Activated CD4-positive, alpha-beta T cell treated with anti-CD3 and anti-CD28 coated beads, Interleukin-2, Interleukin-4, amounts not matched to agents 100 ng/mL and 50 ng/mL, durations not matched to agents 16 hours and 8 hours (primary cell): Measurements from ENCODE around the gene GRM3.

Experiments
- DNase-seq: peaks from one replicate; pipeline ENCODE4 v3.0.0-alpha.2; 2020; ENCODE audit warnings: low spot score

Gene GRM3

DNA sequence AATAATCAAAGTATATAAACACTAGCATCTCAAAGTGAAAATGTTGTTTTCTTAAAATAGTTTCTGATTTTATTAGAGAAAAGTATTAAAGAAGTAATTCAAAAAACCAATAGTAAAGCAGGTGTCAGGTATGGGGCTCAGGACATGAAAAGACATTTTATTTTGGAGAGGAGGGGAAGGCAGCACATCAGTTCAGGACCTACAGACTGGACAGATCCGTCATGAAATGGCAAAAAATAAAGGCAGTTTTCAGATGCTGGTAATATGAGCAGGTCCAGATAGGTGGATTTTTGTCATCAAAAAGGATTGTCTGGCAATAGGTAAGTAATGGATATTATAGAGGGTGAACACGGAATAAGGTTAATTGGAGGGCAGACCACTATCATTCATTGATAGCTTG is 49.0 kb downstream of the GRM3 start:
- no peak for DNase-seq

DNA sequence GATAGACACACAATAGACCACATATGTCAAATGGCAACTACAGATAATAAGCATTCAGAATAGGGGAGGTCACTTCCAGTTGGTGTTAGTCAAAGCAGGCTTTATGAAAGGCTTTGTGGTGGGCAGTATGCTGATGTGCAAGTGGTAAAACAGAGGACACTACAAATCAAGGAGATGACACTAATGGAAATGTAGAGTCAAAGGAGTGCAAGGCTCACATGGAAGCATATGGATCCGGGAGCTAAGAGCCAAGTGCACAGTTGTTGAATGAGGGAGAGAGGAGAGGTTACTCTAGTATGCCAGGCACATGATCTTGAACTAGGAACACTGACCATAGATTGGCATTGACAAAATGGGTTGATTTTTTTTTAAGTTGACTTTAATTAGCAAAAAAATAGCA is 62.7 kb downstream of the GRM3 start:
- DNase-seq: no peak

DNA sequence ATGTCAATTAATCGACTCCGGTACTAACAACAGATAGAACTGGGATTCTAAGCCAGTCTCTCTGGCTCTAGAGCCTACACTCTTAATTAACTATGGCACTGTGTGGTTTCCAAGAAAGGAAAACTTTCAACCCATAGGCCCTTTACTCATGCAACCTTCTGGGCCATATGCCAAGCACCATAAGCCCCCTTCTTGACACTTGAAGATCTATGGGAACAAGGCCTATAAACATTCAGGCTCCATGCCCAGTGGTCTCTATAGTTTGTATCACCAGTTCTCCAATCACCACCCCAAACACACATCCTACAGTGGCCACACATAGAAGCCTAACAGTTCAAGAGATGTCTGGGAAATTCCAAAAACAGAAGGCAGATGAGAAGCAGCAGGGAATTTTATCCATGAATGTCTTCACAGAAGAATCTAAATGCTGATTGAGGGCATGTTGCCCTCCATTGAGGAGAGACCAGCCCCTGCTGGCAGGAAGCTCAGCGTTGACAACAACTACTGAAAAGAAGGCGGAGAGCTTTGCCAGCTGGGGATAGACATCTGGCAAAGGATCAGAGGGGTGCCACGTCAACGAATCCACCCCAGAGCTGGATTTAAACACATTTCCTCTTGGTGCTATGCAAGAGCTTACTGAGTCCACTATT is 64.4 kb downstream of the GRM3 start:
- no peak for DNase-seq

DNA sequence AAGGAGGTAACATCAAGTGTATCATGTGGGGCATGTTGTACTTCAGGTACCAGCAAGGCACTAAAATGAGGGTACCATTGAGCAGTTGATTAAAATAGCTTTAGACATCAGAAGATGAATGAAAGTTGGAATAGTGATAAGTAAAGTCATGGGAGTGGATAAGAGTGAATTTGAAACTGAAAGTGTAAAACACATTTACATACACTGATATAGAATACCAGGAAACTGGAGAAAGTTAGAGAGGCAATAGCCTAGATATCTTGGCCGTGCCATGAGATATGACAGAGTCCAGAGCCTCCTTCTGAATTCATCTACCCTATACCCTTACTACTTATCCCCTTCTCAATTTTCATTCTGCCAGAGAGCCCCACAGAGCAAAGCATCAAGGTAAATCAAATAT is 76.6 kb downstream of the GRM3 start:
- no peak for DNase-seq

DNA sequence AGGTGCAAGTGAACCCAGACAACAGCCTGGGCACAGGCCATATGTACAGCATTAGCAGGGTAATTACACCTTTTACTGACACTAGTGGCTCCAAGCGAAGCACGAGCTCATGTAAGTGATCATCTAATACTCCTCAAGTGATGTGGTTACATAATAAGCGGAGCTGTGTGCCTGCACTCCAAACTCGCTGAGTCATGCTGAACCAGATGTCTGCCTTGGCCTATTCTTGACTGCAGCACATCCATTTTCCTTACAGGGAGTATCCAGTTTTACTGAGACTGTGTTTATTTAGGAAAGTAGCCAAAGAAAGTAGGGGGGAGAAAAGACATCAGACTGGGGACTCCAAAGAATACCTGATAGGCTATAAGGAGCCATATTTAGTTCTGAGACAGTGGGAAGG is 90.1 kb downstream of the GRM3 start:
- no peak for DNase-seq

DNA sequence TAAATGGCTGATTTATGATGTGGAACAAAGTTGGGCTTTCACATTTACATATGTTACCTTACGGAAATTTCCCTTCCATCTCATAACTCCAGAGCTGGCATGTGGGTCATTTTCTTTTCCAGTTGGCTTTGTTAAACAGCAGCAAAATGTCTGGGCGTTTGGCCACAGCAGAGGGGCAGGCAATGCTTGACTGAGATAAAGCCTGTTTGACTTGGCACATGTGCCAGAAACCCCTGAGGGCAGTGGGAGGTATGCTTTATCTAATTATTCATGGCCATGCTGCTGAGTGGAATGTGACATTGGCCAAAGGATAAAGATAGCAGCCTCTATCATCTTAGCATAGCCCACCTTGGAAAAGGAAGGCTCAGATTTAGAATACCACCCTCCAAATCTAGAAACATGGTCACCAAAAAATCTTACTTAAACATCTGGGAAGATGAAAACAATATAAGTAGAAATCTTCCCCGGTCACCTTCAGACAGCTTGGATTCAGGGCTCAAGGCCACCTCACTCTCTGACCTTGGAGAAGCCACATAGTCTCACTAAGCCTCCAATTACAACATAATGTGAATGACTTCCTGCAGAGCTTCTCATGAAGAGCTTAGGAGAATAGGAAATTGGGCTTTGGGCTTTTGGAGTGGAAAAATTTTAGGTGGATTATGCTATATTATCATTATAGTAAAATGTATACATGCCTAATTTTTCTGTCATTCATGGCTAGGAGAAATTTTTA is 101.5 kb downstream of the GRM3 start:
- DNase-seq: no peak

DNA sequence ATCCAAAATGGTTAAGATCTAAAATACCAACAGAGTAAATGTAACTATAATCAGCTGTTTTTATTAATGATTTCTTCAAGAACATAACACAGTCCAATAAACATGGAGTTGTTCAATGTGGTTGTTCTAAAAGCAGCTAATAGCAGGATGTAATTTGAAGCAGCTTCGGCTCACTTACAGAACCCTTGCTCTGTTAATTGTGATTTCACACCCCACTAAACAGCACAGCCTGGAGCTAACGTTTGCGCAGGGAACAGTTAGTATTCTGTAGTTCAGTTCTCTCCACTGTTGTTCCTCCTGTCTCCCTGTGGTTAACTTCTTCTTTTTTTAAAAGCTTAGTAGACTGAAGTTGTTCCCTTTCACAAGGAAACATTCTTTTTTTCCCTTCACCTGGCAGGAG is 104.0 kb downstream of the GRM3 start:
- no peak for DNase-seq

DNA sequence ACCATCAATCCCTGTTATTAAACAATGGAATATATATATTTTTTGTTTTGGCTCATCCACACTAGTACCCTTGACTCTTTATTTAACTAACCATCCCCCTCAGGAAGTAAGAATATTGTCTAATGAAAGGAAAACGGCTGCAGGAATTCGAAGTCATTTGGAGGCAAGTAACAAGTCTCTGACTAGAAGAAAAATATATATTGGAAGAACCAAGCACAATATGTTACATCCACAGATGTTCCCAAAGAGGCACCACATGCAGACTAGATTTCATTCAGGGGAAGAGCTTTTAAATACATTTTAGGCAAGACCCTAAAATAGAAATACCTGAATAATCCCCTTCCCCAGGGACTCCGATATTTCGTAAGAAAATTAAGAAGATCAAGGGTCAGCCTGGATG is 104.5 kb downstream of the GRM3 start:
- DNase-seq: no peak

DNA sequence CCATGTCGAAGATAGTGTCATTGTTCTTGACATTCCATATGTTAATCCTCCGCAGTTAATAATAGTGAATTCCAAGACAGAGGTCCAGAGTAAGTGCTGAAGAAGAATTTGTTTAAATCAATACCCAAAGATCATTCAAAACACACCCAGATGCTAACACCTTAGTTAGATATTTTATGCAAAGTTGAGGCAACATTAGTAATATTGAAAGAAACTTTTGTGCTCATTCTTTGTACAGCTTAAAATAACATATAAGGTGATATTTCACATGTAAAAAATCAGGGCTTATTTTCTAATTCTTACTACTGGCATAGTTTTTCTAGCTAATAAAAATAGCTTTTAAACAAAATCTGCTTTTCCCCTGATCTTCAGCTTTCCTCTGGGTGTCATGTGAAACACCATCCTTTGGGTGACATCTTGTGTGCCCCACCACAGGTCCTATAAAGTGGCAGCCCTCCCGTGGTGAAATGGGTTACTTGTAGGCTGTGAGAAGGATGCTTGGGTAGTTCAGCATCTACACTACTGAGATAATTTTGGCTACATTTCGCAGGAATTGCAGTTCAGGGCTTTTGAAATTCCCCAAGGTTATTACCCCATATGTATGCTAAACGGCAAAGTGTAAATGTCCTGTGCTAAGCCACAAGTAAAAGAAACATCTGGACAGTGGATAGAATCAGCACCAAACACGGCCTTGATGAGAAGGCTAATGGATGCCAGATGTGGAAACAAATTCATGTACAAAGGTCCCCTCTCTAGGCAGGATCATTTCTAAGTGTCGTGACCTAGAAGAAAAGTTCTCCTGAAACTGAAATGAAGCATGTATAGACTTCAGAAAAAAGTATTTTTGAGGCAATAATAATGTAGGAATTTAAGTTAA is 105.4 kb downstream of the GRM3 start:
- no peak for DNase-seq

DNA sequence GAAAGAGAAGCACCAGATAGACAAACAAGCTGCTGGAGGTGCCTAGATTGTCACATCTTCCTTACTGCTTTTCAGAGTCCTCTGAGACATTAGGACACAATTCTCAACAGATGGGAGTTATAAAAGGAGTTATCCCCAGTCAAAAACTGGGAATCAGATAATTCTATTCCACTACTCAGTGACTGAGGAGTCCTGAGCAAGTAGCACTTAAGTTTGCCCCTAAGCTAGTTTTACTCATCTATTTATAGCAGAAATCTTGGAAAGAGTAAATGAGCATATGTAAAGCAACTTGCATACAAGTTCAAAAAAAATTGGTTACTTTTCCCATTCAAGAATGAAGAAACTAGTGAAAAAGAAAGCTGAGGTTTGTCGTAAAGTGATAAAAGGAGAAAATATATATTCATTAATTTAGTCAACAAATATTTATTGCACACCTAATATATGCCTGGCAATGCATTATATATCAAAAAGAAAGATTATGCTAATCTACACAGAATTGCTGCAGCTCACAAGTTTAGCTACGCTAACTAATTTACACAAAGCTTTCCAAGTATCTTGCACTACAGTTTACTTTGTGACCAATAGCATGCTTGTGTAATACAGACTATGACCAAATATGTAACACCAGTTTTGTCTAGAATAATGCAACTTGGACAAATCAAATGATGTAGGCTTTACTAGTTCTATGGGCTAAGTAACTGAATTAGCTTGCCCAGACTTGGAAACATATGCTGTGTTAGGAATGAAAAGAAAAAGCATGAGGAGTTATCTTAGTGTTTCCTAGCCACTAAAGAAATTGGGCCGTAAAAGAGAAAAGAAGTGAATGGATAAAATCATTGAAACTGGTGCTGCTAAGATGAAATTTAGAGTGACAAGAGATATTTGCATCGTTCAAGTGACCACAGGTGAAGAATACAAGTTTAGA is 106.3 kb downstream of the GRM3 start:
- DNase-seq: no peak

DNA sequence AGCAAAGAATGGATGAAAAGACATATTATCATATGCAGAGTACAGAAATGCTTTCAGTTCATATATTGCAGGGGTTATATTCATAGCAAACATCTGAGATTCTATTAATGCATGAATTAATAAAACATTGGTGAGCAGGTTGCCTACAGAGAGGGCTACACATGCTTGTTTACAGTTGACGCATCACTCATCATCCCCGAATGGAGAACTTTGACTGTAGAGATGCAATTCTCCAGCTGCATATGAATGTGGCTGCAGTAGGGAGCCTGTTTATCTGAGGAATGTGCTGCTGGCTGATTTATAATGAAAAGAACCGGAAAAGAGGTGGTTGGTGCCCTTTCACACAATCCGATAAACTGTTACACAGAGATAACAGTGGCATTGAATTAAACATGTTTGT is 116.5 kb downstream of the GRM3 start:
- no peak for DNase-seq

DNA sequence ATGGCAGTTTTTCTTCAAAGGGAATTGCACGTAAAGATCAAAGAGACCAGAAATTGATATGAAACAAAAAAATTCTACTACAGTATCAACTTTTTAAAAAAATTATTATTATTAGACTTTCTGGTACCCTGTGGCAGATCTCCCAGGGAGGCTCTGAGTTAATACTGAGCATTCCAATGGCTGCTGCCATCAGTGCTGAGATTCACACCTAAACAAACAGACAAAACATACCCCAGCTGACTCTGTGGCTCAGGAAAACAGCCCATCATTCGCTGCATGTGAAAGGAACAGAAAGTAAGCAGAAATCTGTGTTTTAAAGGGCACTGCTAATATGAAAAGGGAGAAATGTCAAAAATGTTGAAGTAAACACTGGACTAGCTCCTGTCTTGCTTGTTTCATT is 118.4 kb downstream of the GRM3 start:
- no peak for DNase-seq

DNA sequence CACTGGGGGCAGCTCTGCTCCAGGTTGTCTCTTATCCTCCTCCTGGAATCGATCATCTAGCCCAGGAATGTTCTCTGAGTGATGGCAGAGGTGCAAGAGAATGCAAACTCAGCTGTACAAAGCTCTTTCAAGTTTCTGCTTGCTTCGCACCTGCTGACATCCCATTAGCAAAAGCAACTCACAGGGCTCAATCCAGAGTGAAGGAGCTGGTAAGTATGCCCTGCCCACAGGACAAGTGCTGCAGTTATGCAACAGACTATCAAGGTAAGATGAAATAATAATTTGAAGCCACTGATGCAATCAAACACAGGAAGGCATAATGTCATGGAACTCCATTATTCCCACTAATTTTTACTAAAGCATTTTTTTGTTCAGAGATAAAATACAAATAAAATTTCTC is 122.2 kb downstream of the GRM3 start:
- DNase-seq: no peak

DNA sequence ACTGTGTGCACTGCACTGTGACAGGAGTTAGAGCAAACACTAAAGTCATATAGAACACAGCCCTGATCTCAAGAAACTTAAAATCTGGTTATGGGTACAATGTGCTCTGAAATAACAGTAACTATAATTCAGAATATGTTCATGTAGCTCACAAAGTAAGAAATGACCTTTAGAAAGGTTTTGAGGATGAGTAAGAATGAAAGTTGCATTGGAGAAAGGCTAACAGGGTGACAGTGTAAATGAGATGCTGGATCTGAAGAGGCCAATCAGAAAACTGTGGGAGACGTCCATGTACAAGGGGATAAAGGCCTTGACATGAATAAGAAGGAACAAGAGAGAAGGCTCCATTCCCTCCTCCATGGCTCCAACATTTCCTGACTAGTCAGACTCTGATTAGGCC is 124.7 kb downstream of the GRM3 start:
- DNase-seq: no peak

DNA sequence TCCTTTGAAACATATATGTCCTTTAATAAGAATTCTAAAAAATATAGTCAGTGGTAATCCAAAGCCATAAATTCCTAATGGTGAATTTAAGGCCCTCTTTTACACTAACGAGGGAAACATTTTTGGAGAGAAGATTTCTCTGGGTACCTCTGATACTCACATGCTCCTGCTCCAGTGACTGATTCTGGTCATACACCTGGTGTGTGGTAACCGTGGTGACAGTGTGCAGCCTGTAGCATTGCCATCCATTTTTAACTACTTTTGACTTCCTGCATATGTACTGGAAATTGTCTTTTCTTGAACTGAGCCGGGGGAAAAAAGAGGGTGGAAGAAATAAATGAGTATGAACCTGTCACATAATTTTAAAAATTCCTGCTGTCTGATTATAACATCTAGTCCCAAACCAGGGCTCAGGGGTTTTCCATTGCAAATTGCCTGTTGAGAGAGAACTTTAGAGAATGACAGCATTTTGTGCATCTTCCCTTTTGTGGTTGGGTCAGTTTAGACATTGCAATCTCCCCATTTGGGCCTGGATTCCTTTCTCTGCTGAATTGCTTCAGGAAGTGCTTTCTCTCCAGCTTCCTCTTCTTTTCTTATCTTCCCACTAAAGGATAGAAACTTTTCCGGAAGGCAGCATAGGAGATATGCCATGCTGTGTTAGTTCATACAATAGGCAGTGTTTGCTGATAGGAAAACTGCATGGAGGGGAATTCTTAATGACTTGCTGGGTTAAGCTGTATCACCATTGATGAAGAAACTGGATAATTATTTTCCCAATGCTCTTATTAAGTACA is 125.5 kb downstream of the GRM3 start:
- DNase-seq: no peak

DNA sequence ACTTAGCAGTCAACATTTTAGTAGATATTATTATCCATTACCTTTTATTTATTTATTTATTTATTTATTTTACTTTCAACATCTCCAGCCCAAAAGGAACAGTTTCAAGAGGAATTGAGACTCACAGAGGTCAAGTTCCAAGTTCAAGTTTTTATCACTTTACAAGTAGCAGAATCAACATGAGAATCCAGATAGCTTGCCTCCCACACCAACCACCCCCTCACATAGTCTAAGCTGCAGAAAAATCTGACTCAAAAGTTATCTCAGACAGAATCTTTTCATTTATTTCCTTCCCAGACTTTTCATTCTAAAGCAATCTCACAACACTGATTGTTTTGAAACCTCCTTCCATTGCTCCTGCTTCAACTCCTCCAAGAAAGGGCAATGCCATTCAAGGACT is 129.6 kb downstream of the GRM3 start:
- DNase-seq: no peak

DNA sequence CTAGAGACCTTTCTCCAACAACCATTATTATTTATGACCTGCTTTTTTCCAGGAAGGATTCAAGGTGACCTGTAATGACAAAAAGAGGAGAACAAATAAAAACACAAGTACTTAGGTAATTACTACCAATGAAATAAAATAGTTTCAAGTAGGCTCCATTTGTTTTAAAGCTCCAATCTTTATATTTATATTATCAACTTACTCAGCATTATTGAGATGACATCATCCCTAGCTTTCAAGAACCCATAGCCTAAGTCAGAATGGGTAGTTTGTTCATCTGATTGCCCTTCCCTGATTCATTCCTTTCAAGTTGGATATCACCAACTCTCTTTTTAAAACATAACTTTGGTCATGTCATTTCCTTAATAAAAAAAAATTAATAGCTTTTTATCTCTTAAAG is 131.5 kb downstream of the GRM3 start:
- no peak for DNase-seq

DNA sequence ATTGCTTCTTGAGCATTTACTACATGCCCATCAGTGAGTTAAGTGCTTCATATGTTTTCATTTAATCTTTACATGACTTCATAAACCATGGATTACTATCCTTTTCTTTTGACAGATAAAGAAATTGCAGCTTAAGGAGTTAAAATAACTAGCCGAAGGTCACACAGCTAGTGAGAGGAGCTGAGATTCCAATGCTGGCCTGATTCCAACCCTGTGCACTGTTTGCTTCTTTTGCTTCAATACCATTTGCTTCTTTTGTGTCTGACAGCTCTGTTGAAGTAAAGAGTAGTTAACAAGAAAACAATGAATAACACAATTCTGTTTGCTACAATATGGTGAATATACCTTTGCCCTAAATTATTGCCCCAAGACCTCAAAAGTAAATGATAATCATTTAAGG is 132.4 kb downstream of the GRM3 start:
- DNase-seq: no peak

DNA sequence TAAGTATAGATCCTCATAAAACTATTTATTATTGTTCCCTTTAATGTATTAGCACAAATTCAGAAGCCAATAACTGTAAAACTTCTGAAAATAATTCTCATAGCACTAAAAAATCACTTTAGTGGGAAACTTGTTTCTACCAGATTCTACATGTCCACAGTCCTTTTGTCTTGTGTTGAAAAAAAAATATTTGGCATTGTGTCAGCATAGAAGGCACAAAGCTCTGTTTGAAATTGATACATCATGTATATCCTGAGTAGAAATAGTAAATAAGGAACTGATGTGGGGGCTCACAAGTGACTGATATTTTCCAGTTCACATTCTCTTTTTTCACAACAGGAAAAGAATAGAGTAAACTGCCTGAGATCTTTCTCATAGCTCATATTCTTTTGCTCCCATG is 134.6 kb downstream of the GRM3 start:
- DNase-seq: no peak

DNA sequence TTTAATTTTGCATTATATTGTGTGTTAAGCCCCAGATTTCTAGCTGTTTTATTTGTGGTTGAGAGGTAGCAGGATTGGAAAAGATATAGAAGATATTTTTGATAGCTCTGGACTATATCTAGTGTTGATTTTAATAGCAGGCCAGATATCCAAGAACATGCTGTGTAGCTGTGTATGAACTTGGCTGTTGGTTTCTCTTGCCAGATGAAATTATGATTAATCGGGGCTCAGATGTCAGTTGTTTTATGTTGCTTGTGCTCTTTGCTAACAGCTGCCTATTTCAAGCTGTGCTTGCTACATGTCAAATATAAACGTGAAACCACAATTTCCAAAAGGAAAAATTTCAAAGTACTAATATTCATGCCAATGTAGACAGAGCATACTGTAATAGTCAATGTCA is 141.1 kb downstream of the GRM3 start:
- DNase-seq: no peak

DNA sequence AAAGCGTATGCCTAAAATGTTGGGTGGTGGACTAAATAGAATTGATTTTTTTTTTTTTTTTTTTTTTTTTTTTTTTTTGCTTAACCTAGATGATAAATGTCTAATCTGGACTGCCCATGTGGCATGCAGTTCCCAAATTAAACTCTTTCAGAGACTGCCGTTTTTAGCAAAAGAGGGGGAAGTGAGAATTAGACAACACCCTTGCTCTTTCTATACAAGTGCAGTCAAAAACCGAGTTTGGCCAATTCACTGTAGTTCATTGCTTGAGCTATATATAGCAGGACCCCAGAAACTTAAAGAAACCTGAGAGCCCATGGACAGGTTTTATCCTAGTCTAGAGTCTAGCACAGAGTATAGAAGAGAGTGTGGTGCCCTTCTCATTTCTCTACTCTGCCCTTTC is 141.9 kb downstream of the GRM3 start:
- no peak for DNase-seq
